ENCODE measurements around the gene SIGLEC7. TPM values are rescaled to one million over a fixed set of nuclear protein-coding genes. Genes with fewer than 3 reads are reported as not detected.
"Not testable (repeated sequence)": the region's sequence is repeated elsewhere in the genome, so short reads cannot be mapped to it uniquely, and the experiment has no call there.

SIGLEC7 gene
- total RNA-seq, 1 donor from 2014 or later: not detected

DNA sequence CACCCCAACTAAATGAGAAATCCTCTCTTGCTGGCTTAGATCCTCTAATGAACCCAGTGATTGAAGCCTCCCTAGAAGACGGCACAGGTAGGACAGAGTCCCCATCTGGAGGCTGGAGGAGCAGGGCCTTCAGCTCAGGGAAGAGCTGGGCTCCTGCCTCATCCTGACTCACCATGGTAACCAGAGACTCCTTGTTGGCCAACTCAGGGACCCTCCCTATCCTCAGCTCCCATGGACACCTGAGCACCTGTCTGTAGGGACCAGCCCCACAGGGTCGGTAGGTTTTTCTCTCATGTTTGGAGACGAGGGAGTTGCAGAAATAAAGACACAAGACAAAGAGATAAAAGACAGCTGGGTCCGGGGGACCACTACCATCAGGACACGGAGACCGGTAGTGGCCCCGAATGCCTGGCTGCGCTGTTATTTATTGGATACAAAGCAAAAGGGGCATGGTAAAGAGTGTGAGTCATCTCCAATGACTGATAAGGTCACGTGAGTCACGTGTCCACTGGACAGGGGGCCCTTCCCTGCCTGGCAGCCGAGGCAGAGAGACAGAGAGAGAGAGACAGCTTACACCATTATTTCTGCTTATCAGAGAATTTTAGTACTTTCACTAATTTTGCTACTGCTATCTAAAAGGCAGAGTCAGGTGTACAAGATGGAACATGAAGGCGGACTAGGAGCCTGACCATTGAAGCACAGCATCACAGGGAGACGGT is 26.6 kb downstream of the SIGLEC7 start:
- no peak overlapping the region for H3K27ac Mint-ChIP-seq
- TF ChIP-seq, protein P1, sequence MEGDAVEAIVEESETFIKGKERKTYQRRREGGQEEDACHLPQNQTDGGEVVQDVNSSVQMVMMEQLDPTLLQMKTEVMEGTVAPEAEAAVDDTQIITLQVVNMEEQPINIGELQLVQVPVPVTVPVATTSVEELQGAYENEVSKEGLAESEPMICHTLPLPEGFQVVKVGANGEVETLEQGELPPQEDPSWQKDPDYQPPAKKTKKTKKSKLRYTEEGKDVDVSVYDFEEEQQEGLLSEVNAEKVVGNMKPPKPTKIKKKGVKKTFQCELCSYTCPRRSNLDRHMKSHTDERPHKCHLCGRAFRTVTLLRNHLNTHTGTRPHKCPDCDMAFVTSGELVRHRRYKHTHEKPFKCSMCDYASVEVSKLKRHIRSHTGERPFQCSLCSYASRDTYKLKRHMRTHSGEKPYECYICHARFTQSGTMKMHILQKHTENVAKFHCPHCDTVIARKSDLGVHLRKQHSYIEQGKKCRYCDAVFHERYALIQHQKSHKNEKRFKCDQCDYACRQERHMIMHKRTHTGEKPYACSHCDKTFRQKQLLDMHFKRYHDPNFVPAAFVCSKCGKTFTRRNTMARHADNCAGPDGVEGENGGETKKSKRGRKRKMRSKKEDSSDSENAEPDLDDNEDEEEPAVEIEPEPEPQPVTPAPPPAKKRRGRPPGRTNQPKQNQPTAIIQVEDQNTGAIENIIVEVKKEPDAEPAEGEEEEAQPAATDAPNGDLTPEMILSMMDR (IDR thresholded peaks at IDR 0.05): no peak
- TF ChIP-seq EZH2phosphoT487 (IDR thresholded peaks at IDR 0.05): no peak
- TF ChIP-seq EZH2 (IDR thresholded peaks at IDR 0.05): no peak
- Histone ChIP-seq H3K27me3 (peaks cover 23% of the 10 kb centered on the region), H3F3A (ENCODE audit: low read depth) (no peaks in the 10 kb centered on the region), H3K9ac (no peak overlapping the region), H3K4me1 (no peaks in the 10 kb centered on the region), H3K27ac (no peak overlapping the region), H2AFZ (replicated peaks) (no peak overlapping the region), H3K36me3 (no peaks in the 10 kb centered on the region), H3K4me3 (no peak overlapping the region), H3K4me2 (no peak overlapping the region), H3K79me2 (ENCODE audit: low read depth) (no peaks in the 10 kb centered on the region), H3K9me3 (ENCODE audit: low read depth) (no peaks in the 10 kb centered on the region), H4K20me1 (ENCODE audit: low read depth) (no peaks in the 10 kb centered on the region)
- DNase-seq (ENCODE audit: low spot score): no peak
- H3K36me3 Mint-ChIP-seq: no peaks in the 10 kb centered on the region
- H3K4me1 Mint-ChIP-seq: no peaks in the 10 kb centered on the region
- peaks cover 9% of the 10 kb centered on the region for H3K9me3 Mint-ChIP-seq
- no peak overlapping the region for H3K4me3 Mint-ChIP-seq
- peaks cover 3% of the 10 kb centered on the region for H3K27me3 Mint-ChIP-seq (ENCODE audit: insufficient read depth, low read depth)

DNA sequence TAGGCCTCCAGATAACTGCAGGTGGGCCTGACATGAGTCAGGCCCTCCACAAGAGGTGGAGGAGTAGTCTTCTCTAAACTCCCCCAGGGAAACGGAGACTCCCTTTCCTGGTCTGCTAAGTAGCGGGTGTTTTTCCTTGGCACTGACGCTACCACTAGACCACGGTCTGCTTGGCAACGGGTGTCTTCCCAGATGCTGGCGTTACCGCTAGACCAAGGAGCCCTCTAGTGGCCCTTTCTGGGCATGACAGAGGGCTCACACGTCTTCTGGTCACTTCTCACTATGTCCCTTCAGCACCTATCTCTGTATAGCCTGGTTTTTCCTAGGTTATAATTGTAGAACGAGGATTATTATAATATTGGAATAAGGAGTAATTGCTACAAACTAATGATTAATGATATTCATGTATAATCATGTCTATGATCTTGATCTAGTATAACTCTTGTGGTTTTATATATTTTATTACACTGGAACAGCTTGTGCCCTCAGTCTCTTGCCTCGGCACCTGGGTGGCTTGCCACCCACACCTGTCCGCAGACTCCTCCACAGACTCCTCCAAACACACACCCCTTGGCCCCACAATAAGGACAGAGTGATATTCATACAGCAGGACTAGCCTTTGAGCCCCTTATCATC is 27.3 kb downstream of the SIGLEC7 start:
- H3K27ac ChIP-seq; H3K4me3 ChIP-seq; H3F3A ChIP-seq (ENCODE audit: low read depth); H3K27ac Mint-ChIP-seq; H3K9ac ChIP-seq; H3K4me2 ChIP-seq; H3K79me2 ChIP-seq (ENCODE audit: low read depth); H3K4me1 Mint-ChIP-seq; H3K27me3 Mint-ChIP-seq (ENCODE audit: insufficient read depth, low read depth); H3K9me3 Mint-ChIP-seq; H4K20me1 ChIP-seq (ENCODE audit: low read depth); H3K36me3 Mint-ChIP-seq; H3K9me3 ChIP-seq (ENCODE audit: low read depth); H2AFZ ChIP-seq (replicated peaks); H3K36me3 ChIP-seq; H3K4me3 Mint-ChIP-seq; H3K4me1 ChIP-seq: not testable (repeated sequence)
- DNase-seq (ENCODE audit: low spot score): peak; percentile 70
- H3K27me3 ChIP-seq: peaks cover 23% of the 10 kb centered on the region
- TF ChIP-seq, protein P1 (IDR thresholded peaks at IDR 0.05): peak; percentile 75

DNA sequence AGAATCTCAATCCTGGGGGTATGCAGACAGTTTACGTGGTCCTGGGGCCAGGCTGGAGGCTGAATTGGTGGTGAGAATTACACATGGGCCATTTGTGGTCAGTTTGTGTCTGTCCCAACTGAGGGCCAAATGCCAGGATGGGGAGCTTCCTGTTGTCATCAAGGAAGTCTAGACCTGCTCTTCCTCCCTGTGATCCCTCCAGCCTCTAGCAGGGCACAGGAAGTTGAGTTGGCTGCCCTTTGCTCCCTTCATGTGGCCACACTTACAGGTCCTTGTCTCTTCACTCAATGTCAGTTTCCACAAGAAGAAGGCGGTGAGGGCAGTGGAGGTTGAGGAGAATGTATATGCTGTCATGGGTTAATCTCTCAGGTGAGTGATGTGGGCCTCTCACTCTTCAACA is 30.1 kb downstream of the SIGLEC7 start:
- Histone ChIP-seq H3K27me3 (peaks cover 27% of the 10 kb centered on the region), H3K9ac (no peak overlapping the region), H3K4me1 (no peaks in the 10 kb centered on the region), H3K36me3 (no peaks in the 10 kb centered on the region), H3K4me2 (no peak overlapping the region), H3K27ac (no peak overlapping the region), H2AFZ (replicated peaks) (no peak overlapping the region), H4K20me1 (ENCODE audit: low read depth) (no peaks in the 10 kb centered on the region), H3F3A (ENCODE audit: low read depth) (no peaks in the 10 kb centered on the region), H3K9me3 (ENCODE audit: low read depth) (no peaks in the 10 kb centered on the region), H3K79me2 (ENCODE audit: low read depth) (no peaks in the 10 kb centered on the region), H3K4me3 (no peak overlapping the region)
- TF ChIP-seq, protein P1 (IDR thresholded peaks at IDR 0.05): no peak
- TF ChIP-seq EZH2phosphoT487 (IDR thresholded peaks at IDR 0.05) (no peak), EZH2 (IDR thresholded peaks at IDR 0.05) (no peak)
- no peaks in the 10 kb centered on the region for H3K36me3 Mint-ChIP-seq
- H3K4me1 Mint-ChIP-seq: no peaks in the 10 kb centered on the region
- no peak overlapping the region for H3K4me3 Mint-ChIP-seq
- no peak overlapping the region for H3K27ac Mint-ChIP-seq
- peaks cover 3% of the 10 kb centered on the region for H3K27me3 Mint-ChIP-seq (ENCODE audit: insufficient read depth, low read depth)
- H3K9me3 Mint-ChIP-seq: peaks cover 7% of the 10 kb centered on the region
- no peak for DNase-seq (ENCODE audit: low spot score)
